Colon (tissue), 2 donors: Measurements from ENCODE around the gene POLR1H.
"Not testable (repeated sequence)": the region's sequence is repeated elsewhere in the genome, so short reads cannot be mapped to it uniquely, and the experiment has no call there.

Source experiments
- FAIRE-seq: peaks from 2 replicates; lab custom pipeline; 2012; peaks lifted over from hg19 to GRCh38; lab: Jason Lieb, UNC
- donor health status: control.
- donor health status: control.

Gene POLR1H, protein sequence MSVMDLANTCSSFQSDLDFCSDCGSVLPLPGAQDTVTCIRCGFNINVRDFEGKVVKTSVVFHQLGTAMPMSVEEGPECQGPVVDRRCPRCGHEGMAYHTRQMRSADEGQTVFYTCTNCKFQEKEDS

DNA sequence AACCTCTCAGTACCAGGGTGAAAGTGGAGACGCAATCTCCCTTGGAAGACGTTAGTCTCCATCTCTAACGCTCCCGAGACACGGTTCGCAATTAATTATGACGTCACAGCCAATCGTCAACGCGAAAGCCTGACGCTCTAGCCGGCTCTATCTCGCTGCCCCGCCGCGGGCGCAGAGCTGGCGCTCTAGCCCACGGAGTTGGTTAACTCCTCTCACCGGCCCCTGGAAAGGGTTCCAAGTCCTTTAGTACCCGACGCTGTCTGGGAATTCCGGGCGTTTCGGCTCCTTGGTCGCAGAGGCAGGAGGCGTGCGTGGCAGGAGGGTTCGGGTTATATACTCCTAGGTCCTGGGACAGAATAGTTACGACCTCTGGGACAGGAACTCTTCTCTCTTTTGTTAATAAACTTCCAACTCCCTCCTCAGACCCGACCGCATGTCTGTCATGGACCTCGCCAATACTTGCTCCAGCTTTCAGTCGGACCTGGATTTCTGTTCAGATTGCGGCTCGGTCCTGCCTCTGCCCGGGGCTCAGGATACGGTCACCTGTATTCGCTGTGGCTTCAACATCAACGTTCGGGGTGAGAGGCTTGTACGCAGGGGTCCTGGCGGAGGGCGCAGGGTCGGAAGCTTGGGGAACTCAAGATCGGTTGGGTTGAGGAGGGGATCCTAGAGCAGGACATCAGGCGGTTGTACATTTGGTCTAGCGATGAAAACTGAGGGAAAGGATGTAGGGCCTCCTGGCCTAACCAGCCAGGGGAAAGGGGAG, at the start of gene POLR1H:
Gene POLR1H, plus strand, starts transcription at position 174 of the 766 bp plus-strand sequence. Its CDS starts 260 bp downstream, at position 434.
- peak; percentile 28 for FAIRE-seq

DNA sequence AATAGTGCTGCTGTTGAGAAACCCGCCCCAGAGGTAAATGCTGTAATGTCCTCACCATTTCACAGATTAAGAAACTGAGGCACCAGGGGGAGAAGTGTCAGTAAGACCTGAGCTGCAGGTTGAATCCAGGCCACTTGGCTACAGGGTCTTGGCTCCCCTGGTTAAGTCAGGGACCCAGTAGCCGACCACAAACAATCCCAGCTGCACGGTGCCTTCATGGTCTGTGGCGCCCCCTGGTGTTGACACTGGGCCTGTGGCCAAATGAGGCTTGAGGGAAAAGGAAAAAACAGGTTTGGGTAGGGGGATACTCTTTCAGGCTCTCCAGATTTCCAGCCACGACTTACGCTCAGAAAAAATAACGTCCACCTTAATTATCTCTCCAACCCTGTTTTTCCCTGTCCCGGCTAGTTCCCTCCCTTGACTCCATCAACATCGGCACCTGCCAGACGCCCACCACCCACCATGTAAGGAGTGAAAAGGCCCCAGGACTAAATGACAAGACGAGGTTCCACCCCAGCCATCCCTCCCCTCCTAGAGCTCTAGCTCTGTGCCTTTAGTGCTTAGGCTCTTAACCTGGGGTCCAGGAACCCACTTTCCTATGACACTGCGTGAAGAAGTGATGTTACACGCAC, 47.7 kb upstream of the POLR1H start:
- FAIRE-seq: no peak

DNA sequence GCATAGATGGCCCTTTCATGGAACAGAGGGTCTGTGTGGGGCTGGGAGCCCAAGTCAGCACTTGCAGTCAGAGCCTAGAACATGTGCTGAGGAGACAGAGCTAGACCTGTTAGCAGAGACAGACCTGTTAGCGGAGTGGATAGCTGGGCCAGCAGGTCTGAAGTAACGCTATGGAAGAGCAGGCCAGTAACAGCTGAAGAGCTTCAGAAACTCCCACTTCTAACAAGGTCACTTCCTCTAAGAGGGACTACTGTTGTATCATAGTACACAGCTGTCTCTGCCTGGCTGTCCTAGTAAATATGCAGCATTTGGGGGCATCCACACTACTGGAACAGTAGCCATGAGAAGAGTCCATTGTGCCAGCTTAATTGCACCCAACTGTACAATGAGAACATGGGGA, 41.2 kb upstream of the POLR1H start:
- FAIRE-seq: no peak

DNA sequence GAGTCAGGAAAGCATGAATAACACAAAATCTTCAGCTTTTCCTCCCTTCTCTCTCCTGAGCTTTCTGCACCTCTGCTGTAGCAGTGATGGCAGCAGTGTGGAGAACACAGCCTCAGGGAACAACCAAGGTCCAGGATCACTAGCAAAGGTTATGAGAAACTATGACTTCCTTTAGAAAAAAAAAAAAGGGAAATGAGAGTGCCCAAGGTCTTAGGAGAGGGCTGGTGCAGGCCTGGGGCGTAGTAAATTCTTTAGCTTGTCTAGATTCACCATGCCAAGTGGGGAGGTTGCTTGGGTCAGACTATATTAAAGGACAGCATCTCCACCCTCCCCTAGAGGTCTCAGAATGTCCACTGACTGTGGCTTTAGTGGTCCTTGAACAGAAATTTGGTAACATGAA, 40.4 kb upstream of the POLR1H start:
- FAIRE-seq: no peak

GRCh38 chr6:30022189-30022588, 38.9 kb upstream of the POLR1H start:
- FAIRE-seq: no peak

DNA sequence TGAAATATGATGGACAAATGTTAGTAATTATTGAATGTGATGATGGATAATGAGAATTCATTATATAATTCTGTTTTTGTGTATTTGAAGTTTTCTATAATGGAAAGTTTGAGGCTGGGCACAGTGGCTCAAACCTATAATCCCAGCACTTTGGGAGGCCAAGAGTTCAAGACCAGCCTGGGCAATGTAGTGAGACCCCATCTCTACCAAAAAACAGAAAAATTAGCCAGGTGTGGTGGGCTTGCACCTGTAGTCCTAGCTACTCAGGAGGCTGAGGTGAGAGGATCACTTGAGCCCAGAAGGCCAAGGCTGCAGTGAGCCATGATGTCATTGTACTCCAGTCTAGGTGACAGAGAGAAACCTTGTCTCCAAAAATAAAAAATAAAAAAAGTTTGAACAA, 38.4 kb upstream of the POLR1H start:
- not testable (repeated sequence) for FAIRE-seq

DNA sequence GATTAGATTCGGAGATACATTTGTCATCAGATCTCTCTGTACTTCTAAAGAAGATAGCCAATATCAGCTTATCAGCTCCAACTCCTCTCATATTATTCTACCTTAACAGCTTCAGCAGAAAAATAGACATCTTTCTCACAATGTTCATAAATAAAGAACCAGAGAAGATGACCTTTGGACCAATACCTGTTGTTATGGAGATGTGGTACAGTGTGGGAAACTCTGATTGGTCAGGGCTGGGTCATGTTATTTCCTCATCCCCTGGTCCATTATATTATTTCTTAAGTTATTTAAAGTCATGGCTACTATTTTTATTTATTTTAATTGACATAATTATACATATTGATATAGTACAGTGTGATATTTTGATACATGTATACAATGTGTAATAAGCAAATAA, 35.9 kb upstream of the POLR1H start:
- FAIRE-seq: no peak

DNA sequence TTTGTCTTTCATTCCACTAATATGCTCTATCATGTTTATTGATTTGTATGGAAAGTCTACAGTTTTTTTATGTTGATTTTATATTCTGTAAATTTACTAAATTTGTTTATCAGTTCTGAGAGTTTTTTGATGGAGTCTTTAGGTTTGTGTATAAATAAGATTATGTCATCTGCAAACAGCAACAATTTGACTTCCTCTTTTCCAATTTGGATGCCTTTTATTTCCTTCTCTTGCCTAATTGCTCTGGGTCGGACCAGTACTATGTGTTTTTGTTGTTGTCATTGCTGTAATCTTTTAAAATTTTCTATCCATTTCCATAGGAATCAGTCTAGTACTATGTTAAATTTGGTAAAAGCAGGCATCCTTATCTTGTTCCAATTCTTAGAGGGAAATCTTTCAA, 31.5 kb upstream of the POLR1H start:
- FAIRE-seq: no peak

- no peak for FAIRE-seq
These were observed 29.7 kb upstream of the POLR1H start for GRCh38 chr6:30031381-30031780.

DNA sequence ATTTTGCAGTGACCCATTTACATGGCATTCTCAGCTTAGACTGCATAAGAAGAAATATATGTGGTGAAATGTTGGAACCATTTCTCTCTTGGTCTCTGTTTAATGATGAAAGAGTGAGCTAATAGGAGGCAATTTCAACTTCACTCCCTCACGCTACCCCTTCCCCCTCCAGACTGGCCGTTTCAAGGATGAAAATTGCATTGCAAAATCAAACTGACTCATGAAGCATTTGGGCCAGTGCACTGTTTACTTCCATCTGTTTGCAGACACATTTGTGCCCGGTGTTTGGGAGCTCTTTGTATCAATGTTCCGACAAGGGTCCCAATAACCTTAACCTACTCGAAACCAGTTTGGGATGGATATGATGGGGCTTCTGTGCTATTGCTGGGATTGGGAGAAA, 27.6 kb upstream of the POLR1H start:
- FAIRE-seq: not testable (repeated sequence)

- no peak for FAIRE-seq
These were observed 25.3 kb upstream of the POLR1H start for GRCh38 chr6:30035784-30036183.

GRCh38 chr6:30037182-30037788, 23.8 kb upstream of the POLR1H start:
- FAIRE-seq: no peak

- FAIRE-seq: no peak
These were observed 19.8 kb upstream of the POLR1H start for GRCh38 chr6:30041221-30041620.

- no peak for FAIRE-seq
These were observed 19.2 kb upstream of the POLR1H start for GRCh38 chr6:30041821-30042220.

DNA sequence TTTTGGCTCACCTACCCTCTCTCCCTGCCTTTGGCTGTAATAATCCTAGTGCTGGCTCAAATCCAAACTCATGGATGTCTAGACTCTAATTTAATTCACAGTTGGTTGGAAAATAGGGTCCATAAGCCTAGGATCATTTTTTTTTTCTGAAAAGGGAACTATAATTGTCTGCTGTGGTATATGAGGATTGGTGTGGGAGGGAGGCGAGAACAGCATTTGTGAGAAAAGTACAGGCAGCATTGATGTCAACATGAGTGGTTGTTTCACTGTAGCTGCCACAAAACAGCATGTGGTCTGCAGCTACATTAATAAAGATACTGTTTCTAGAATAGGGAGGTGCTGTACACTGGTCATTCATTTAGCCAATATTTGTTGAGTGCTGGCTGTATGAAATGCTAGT, 18.6 kb upstream of the POLR1H start:
- FAIRE-seq: no peak

DNA sequence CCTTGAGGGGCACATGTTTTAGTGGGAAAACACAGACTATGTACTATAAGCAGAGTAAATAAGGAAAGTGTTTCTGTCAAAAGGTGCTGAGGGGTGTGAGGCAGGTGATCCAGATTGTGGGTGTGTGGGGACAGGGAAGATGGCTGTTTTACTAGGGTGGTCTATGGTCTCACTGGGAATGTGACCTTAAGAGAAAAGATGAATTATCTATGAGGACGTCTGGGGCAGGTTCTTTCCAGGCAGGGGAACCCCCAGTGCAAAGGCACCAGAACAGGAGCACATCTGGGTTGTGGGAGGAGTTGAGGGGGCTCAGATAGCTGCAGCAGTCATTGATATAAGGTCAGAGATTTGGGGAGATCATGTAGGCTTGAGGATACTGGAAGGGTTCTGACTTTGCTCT, 18.2 kb upstream of the POLR1H start:
- no peak for FAIRE-seq

- FAIRE-seq: no peak
These were observed 17.3 kb upstream of the POLR1H start for GRCh38 chr6:30043744-30044143.

DNA sequence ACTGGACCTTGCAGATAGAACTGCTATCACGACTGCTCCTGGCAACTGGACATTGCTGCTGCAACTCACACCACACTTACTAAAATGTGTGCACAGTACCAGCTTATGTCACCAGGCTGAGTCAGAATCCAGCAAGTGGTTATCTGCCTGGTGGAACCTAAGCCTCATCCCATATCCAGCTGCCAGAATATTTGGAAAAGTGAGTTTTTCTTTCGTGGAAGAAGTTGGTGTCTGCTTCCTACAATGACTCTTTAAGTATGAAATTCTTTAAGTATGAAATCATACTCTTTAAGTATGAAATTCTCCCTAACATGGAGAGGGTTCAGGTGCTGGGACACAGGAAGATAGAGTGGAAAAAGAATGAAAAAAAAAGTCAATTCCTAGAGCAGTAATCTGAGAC, 16.4 kb upstream of the POLR1H start:
- FAIRE-seq: no peak

DNA sequence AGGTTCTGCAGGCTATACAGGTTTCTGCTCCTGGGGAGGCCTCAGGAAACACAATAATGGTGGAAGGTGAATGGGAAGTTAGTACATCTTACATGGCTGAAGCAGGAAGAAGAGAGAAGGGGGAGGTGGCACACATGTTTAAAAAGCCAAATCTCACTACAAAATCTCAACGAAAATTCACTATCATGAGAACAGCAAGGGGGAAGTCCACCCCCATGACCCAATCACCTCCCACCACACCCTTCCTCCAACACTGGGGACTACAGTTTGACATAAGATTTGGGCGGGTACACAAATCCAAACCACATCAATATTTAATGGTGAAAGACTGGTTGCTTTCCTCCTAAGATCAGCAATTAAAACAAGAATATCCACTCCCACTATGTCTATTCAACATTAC, 13.8 kb upstream of the POLR1H start:
- no peak for FAIRE-seq

DNA sequence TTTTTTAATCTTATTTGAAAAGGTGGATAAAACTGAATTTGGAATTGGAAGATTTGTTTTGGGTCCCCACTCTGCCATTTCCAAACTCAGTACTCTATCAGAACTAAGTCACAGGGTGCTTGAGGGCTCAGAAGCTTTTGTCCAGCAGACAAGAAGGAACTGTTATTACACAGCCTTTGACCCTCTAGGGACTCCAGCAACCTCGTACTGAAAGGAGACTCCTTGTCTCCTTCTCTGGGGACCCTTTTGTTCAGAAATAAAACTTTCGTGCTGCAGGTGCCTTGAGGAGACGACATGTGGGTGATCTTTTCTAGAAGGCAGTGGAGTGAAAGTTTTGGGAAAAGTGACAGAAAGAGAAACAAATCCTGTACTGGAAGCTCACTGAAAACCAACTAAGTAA, 7.4 kb upstream of the POLR1H start:
- FAIRE-seq: no peak

DNA sequence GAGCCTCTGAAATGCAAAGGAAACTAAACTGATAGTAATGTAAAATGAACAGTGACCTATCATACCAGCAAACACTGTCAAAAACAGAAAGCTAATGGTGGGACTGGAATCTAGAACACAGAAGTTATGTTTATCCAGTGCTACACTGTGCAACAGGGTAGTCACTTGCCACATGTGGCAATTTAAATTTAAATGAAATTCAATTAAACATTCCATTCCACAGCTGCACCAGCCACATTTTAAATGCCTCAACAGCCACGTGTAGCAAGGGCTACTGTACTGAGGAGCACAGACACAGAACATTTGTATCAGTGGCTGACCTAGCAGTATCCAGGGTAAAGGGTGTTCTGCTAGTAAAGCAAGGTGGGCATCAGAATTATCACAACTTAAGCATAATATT, 5.6 kb upstream of the POLR1H start:
- FAIRE-seq: no peak

DNA sequence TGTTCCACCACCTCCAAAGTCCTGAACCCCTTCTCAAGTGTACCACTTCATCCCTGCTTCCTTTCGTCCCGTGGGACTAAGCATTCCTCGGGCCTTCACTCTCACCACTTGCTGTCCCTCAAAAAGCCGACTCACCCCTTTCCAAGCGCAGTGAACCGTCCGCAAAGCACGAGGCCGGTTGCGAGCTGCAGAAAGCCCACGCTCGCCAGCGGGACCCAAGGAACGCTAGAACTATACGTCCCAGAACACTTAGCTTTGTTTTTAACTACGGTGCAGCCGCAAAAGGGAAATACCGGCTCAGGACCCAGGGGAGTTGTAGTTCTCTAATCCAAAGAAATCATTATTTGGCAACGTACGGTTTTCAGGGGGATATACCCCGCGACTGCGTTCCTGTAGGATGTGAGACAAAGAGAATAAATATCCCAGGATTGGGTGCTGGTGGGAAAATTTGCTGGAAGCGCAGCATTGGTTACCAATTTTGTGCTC, 416 bp upstream of the POLR1H start:
- FAIRE-seq: no peak

- no peak for FAIRE-seq
These were observed 893 bp downstream of the POLR1H start for GRCh38 chr6:30061858-30062458.
